Activated CD4-positive, CD25-positive, alpha-beta regulatory T cell treated with anti-CD3 and anti-CD28 coated beads, Interleukin-2, amount 50 U/mL, for 16 hours (primary cell): ENCODE results near the gene ANKRD40CL.

ENCODE experiments used
- DNase-seq: peaks from one replicate; pipeline ENCODE4 v3.0.0-alpha.2; 2020; ENCODE audit warnings: low read depth, low spot score

The ANKRD40CL gene

DNA sequence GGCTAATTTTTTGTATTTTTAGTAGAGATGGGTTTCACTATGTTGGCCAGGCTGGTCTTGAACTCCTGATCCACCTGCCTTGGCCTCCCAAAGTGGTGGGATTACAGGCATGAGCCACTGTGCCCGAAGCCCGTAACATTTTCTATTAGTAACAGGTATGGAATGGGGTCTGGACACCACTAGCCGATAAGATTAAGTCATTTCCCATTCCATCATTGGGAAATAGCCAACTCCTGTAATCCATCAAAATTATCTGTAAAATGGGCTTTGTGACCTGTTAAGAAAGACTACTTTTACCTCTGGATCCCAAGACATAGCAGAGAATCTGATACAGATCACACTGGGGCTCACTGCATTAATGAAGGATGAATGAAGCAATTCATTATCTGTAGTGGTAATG is 51.8 kb downstream of the ANKRD40CL start:
- no peak for DNase-seq

DNA sequence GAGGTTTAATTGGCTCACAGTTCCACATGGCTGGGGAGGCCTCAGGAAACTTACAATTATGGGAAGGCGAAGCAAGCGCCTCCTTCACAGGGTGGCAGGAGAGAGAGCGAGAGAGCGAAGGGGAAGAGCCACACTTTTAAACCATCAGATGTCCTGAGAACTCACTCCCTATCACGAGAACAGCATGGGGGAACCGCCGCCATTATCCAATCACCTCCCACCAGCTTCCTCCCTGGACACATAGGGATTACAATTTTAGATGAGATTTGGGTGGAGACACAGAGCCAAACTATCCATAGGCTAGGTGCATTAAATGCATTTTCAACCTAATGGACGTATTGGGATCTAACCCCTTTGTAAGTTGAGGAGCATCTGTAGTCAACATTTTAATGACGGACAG is 54.7 kb downstream of the ANKRD40CL start:
- DNase-seq = no peak
